GM19455 (cell line): Measurements from ENCODE around the gene LRRC37A2.
"Not testable (repeated sequence)": the region's sequence is repeated elsewhere in the genome, so short reads cannot be mapped to it uniquely, and the experiment has no call there.

Experiments used
- ATAC-seq: cut with Tn5 transposase; IDR thresholded peaks from one replicate; pipeline ENCODE4 v1.9.1; 2021; ENCODE audit not compliant: unreplicated experiment

LRRC37A2 gene

GRCh38 chr17:46591332-46591731, 79.1 kb downstream of the LRRC37A2 start:
- ATAC-seq, result not testable (repeated sequence)

- not testable (repeated sequence) for ATAC-seq
Measured at GRCh38 chr17:46598344-46598931, 86.2 kb downstream of the LRRC37A2 start.

- ATAC-seq, result not testable (repeated sequence)
Measured at GRCh38 chr17:46600767-46601166, 88.5 kb downstream of the LRRC37A2 start.

GRCh38 chr17:46603125-46603524, 90.9 kb downstream of the LRRC37A2 start:
- peak; percentile 68 for ATAC-seq
